ENCODE results near the gene HIPK3.
"Not testable (repeated sequence)": the region's sequence is repeated elsewhere in the genome, so short reads cannot be mapped to it uniquely, and the experiment has no call there.

HIPK3 gene

DNA sequence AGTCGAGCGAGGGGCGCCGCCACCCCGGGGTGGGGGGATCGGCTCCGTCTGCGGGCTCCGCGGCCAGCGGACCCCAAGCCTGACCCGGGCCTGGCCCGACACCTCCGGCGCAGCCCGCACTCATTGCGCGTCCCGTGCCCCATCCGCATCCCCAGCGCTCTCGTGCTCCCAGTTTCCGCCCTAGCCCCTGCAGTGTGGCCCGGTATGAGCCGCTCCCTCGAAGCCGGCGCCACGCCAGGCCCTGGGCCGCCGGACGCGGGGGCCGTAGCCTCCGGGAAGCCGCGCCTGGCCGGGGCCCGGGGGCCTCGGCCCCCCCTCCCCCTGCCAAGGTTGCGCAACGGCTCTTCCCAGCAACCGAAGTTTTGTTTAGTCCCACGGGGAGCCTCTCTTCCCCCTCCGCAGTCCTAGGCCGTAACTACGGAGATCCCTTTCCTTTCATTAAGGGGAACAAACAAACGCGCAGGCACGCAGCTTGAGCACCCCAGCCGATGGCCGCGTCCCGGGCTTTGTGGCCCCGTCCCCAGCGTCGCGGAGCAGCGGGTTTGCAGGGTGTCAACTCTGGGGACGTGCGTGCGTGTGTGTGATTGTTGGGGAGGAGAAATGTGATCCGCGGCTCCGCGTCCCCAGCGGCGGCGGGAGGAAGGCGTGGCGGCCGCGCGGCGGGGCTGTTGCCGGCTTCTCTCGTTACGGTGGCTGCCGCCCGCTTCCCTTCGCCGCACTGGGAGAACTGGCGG is 883 bp downstream of the HIPK3 start:
- in situ Hi-C loops (cut with HindIII; ENCODE audit: low sequenced_read_pairs): loop anchor here (5.0 kb wide), 1 partner anchor 36 kb away; no protein-coding TSS in a partner anchor

DNA sequence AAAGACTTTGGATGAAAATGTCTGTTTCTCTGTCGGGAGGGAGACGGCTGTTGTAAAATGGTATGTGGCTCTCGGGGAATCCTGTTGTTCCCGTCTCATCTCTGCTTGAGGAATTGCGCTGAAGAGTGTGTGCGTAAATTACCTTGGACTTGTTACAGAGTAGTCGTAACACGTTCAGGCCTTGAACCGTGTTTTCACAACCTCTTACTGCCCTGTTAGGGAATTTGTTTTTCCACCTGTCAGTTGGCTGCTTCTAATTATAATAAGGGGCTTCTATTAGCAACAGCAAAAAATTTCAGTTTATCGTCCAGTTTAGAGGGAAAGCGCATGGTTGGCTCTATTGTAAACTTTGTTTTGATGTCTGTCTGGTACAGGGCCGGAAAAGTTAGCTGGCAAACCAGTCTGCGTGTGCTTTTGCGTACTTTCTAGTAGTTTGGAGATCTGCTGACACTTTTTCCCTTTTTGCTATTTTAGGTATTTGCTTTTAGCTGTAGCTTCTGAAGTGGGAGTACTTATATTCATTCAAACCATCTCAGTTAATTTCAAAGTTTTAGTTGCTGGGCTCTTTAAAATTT is 1.5 kb downstream of the HIPK3 start:
- in situ Hi-C loops (cut with HindIII; ENCODE audit: low sequenced_read_pairs): loop anchor here (5.0 kb wide), 1 partner anchor 36 kb away; no protein-coding TSS in a partner anchor

DNA sequence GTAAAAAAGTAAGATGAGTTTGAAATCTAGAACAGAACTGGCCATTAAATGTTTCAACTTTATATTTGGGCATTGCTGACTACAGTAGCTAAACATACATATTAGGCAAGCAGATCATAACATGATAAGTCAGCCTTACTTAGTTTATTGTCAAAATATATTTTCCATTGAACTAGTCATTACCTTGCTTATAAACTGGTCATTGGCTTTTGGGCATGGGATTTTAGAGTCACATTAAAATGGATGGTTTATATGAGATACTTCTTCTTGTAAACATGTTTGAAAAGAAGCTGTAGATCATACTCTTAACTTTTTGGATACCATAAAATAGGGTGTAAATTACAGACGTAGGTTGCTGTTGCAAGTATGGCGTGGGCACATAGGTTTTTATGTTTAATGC is 2.7 kb downstream of the HIPK3 start:
- in situ Hi-C loops (cut with HindIII; ENCODE audit: low sequenced_read_pairs): loop anchor here (5.0 kb wide), 1 partner anchor 38 kb away; no protein-coding TSS in a partner anchor

DNA sequence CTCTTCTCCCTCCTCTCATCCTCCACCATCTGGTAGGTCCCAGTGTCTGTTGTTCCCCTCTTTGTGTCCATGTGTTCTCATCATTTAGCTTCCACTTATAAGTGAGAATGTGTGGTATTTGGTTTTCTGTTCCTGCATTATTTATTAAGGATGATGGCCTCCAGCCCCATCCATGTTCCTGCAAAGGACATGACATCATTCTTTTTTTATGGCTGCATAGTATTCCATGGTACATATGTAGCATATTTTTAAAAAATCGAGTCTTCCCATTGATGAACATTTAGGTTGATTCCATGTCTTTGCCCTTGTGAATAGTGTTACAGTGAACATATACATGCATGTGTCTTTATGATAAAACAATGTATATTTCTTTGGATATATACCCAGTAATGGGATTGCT is 4.2 kb downstream of the HIPK3 start:
- in situ Hi-C loops (cut with HindIII; ENCODE audit: low sequenced_read_pairs): not testable (repeated sequence)

DNA sequence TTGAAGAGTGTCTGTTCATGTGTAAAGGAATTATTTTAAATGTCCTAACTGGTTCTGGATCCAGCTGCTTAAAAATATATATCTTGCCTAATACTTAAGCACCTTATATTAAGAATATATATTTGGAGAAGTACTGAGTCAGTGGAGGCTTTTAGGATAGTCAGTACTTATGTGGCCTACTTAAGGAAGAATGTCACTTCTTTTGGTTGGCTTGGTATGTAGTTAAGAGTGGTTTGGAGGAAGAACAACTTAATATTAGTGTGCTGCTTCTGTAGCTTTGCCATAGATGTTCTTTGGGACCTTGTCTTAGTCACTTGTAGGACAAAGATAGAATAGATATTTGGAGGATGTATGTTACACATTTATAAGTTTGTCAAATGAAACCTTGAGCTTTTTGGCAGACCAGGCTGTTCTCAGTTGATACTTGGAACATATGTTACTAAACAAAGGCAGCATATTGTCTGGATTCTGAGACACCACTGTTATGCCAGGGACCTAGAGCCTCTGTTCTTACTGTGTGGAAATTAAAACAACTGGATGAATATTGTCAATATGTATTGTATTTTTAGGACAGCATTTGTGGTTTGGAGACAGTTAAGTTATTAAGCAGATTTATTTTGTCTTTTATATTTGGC is 4.9 kb downstream of the HIPK3 start:
- in situ Hi-C loops (cut with HindIII; ENCODE audit: low sequenced_read_pairs): no loop called here

DNA sequence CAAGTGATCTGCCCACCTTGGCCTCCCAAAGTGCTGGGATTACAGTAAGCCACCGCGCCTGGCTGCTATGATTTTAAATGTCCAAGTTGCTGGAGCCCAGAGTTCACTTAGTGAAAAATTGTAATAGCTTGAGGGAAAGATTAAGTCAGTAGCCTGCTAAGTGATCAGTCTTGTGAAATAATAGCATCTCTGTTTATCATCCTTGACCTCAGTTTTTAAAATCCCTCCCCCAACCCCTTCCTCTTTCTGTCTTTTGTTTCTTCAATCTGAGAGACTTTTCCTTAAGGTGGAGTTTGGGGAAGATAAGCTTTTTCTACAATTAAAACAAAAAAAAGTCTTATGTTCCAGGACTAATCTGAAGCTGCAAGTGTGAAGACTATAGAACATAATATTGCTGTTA is 6.4 kb downstream of the HIPK3 start:
- in situ Hi-C loops (cut with HindIII; ENCODE audit: low sequenced_read_pairs): no loop called here

DNA sequence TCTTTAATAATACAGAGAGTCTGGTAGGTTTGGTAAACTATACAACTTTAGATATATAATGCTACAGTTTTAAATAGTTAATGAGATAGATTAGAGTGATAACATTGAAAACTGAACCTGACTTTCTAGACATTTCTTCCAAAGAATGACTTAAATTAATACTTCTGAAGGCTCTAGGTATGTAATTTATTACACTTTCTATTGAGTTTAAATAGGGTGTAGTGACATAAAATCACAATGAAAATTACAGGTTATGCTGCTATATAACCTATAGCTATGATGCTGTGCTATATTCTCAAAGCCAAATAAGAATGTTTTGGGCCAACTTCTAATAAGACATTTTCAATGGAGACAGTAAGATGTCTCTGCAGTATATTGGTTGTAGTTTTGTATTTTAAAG is 7.7 kb downstream of the HIPK3 start:
- in situ Hi-C loops (cut with HindIII; ENCODE audit: low sequenced_read_pairs): no loop called here

DNA sequence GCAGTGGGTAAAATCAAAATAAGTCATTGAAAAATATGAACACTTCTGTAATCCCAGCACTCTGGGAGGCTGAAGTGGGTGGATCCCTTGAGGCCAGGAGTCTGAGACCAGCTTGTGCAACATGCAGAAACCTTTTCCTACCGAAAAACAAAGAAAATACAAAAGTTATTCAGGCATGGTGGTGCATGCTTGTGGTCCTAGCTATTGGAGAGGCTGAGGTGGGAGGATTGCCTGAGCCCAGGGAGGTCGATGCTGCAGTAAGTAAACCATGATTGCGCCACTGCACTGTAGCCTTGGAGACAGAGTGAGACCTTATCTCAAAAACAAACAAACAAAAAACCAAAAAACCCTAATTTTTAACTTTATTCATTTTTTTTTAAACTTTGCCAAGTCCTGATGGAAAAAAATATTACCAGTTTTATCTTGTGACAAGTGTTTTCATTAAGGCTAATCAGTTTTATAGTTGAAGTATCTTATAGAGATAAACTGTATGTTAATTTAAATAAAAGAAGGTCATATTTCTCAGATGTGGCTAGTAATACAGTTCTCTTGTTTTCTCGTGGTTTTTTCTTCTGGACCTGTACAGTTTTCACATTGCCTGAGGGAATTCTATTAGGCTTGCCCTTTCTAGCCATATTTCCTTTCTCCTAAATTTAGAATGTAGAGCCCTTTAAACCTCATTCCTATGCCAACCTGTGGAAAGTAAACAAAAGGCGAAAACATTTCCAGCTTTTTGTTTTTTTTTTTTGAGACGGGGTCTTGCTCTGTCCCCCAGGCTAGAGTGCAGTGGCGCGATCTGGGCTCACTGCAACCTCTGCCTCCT is 9.4 kb downstream of the HIPK3 start:
- in situ Hi-C loops (cut with HindIII; ENCODE audit: low sequenced_read_pairs): no loop called here

DNA sequence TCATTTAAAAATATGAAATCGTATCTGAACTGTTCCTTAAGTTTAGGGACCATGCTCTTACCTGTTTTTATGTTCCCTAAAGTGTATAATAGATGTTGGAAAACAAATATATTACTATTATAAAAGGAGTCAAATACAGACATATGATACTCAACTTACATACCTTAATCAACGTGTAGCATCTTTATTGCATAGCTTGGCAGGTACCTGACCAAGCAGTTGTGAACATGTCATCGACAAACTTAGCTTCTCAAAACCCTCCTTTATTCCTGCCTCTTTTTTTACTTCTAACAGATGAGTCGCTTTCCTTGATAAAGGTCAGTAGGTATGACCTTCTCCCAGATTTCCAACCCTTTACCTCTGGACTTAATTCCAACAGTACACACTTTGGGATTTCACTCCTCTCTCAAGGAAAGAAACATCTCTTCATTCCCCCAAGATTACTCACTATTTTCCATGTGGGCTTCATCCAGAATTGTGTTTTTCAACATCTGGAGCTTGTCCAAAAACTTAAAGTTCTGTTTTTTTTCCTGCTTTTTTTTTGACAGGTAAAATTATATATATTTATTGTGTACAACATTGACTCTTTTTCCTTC is 11.9 kb downstream of the HIPK3 start:
- in situ Hi-C loops (cut with HindIII; ENCODE audit: low sequenced_read_pairs): no loop called here

DNA sequence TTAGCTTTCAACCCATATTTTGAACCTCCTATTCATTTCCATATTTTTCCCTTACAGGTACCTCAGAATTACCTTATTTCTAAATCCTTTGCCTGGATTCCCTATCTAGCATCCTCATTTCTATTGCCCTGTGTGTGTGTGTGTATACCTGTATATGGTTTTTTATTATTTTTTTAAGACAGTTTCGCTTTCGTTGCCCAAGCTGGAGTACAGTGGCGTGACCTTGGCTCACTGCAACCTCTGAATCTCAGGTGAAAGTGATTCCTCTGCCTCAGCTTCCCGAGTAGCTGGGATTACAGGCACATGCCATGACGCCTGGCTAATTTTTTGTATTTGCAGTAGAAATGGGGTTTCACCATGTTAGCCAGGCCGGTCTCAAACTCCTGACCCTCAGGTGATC is 12.6 kb downstream of the HIPK3 start:
- in situ Hi-C loops (cut with HindIII; ENCODE audit: low sequenced_read_pairs): loop anchor here (5.0 kb wide), 1 partner anchor 57 kb away; no protein-coding TSS in a partner anchor

DNA sequence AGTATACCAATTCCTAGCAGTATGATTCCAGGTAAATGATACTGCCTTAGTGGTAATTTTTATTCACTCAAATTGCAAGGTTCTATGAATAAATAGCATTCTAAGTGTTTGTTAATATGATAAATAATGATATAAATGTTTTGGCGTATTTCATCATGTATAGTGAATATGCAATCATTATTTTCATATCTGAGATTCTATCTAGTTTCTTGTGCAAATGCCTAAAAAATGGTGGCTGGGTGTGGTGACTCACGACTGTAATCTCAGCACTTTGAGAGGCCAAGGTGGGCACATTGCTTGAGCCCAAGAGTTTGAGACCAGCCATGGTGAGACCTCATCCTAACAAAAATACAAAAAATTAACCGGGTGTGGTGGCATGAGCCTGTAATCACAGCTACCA is 13.9 kb downstream of the HIPK3 start:
- in situ Hi-C loops (cut with HindIII; ENCODE audit: low sequenced_read_pairs): loop anchor here (5.0 kb wide), 1 partner anchor 56 kb away; no protein-coding TSS in a partner anchor

DNA sequence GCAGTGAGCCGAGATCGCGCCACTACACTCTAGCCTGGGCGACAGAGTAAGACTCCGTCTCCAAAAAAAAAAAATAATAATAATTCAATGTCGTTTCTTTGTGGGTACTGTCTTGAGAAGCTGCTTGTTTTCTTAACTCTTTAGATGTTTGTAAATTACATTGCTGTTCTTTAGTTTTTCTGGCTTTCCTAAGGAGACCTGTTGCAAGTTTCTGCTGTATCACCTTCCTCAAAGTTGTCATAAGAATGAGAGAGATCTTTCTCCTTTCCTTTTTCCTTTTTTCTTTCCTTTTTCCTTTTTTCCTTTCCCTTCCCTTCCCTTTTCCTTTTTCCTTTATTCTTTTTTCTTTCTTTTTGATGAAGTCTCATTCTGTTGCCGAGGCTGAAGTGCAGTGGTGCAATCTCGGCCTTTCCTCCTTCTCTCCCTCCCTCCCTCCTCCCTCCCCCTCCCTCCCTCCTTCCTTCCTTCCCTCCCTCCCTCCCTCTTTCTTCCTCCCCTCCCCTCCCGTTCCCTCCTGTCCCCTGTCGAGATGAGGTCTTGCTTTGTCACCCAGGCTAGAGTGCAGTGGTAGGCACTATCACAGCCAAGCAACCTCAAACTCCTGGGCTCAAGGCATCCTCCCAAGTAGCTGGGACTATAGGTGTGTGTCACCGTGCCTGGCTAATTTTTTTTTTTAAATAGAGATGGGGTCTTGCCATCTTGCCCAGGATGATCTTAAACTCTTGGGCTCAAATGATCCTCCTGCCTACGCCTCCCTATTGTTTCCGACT is 15.3 kb downstream of the HIPK3 start:
- in situ Hi-C loops (cut with HindIII; ENCODE audit: low sequenced_read_pairs): loop anchor here (5.0 kb wide), 1 partner anchor 55 kb away; no protein-coding TSS in a partner anchor

DNA sequence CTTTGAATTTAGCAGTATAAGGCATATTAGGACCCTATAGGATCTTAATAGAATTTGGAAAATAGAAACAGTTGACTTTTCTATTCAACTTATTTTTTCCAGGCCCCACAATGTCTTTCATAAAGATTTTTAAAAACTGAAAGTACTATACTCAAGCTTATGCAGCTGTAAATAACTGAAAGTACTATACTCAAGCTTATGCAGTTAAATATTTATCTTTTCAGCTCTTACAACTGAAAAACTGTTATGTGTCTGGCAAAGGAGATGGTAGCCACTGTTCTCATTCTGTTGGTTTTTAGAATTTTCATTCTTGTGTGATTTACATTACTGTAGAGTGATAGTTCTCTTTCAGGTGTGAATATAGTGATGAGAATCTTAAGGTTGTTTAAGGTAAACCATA is 16.5 kb downstream of the HIPK3 start:
- in situ Hi-C loops (cut with HindIII; ENCODE audit: low sequenced_read_pairs): loop anchor here (5.0 kb wide), 1 partner anchor 54 kb away; no protein-coding TSS in a partner anchor

DNA sequence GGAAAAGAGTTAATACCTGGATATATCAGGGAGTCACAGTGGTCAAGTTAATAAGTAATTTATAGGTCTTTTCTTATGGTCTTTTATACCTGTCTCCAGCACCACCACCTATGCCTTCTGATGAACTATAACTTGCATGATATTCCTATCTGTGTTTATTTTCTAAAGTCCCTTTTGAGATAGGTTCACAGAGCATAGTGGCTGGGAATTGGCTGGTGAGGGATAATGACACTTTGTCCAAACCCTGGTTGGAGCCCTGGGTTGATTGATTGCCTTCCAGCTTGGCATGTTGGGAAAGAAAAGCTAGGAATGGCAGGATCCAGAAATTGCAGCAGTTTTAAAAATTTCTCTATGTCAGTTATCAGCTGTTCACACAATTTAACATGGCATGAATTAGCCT is 23.2 kb downstream of the HIPK3 start:
- in situ Hi-C loops (cut with HindIII; ENCODE audit: low sequenced_read_pairs): no loop called here

DNA sequence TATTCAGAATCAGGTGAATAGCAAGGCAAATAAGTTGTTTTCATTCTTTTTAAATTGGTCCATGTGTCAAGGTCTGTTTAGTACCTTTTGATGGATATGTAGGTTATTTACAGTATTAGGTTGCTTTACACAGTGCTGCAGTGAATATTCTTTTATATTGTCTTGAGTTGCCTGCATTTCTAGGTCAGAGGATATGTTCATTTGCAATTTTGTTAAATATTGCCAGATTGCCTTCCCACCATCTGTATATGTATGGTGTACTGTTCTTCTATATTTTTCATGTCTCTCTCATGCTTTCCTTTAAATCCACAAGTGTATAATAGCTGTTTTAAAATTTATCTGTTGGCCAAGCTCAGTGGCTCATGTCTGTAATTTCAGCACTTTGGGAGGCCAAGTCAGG is 24.6 kb downstream of the HIPK3 start:
- in situ Hi-C loops (cut with HindIII; ENCODE audit: low sequenced_read_pairs): no loop called here

DNA sequence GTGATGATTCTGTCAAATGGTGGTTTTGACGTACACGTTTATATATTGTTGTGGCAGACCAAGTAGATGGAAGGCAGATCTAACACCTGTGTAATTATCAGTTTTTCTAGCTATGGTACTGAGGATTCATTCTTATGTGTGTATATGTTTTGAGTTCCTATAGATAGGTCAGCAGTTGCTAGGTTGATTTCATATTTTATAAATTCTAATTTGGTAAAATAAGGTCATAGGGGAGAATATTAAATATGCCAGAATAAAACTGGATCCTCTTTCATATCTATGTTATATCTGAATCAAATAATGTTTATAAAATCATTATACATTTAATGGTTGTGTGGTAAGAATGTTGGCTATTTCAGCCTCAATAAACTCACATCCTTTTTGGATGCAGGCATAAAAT is 27.6 kb downstream of the HIPK3 start:
- in situ Hi-C loops (cut with HindIII; ENCODE audit: low sequenced_read_pairs): no loop called here

DNA sequence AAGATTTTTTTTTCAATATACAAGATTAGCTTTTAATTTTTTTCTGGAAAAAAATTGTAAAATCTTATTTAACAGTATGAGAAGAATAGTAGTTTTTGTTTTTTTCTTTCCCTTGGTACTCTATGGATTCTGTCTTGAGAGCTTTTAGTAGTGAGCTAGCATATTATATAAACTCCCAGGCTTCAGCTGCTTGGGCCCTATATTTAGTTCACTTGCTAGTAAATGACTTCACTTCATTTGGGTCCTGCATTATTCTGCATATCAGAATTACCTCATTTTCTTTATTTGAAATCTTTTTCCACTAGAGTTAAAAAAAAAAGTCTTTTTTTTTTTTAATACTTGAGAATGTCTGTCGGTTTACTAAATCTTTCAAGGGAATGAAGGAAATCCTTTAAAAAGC is 33.1 kb downstream of the HIPK3 start:
- in situ Hi-C loops (cut with HindIII; ENCODE audit: low sequenced_read_pairs): no loop called here

DNA sequence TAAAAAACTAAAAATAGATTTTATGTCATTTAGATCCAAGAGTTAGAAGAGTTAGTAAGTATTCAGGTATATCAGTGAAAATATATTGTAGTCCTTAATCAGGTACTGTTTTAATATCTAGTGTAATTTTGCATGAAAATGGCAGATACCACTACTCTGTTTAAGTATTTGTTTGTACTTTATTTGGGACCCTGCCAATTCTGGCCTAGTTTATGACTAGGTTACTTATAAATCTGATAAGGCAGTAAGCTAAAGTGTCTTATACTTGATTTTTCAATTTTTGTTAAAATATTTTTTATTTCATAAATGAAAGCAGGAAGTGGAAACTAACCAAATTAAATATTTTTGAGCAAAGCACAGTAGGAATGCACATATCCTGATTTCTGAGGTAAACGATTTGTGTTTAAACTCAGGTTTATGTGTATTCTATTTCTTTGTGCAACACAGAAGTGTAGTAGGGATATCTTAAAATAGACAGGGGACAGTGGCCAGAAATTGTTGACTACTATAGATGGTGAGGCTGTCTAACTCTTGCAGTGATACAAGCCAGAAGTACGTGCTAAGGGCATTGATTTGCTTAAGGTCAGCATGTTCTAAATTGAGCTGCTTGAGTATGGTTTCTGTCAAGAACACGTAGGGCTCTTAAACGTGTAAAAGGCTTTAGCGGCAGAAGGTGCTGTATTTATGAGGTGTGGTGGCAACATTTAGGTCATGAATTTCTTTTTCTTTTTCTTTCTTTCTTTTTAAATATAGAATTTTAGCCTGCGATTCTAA is 34.0 kb downstream of the HIPK3 start:
- in situ Hi-C loops (cut with HindIII; ENCODE audit: low sequenced_read_pairs): no loop called here

DNA sequence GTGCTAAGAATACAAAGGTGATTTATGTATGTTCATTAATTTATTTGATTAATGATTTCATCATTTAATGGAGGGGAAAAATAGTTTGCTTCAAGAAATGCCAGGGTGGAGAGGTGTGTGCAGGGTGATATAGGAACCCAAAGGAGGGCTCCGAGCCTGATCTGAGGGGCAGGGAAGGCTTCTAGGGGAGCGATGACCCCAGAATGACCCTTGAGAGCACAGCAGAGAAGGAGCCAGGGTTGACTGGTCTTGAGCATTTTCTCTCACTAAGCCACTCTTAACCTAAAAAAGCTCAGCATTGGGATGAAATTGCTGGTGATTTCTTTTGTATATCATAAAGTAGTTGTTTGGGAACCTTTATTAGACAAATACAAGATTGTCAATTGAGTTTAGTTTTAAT is 35.1 kb downstream of the HIPK3 start:
- in situ Hi-C loops (cut with HindIII; ENCODE audit: low sequenced_read_pairs): no loop called here
